HG02571 (cell line): ENCODE data around the gene SPSB4.

Experiments
- ATAC-seq: cut with Tn5 transposase; IDR thresholded peaks from one replicate; pipeline ENCODE4 v1.9.1; 2021; ENCODE audit warnings: mild to moderate bottlenecking, moderate library complexity; ENCODE audit not compliant: unreplicated experiment

SPSB4 gene

DNA sequence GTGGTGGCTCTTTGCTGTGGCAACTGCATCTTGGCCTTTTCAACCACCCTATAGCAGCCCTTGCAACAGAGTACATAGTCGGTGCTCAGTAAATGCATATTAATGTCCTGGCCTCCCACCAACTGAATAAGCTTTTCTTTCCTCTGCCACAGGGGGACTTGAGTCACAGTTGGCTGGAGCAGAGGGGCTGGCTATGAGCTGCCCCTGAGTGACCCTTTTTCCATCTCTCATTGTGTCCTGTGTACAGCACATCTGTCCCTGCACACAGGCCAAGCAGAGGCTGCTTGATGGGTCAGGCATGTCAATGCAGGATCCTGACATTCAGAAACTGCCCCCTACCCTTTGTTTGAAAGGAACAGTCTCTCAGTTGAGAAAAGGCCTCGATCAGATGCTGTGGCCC is 22.4 kb downstream of the SPSB4 start:
- ATAC-seq = no peak

DNA sequence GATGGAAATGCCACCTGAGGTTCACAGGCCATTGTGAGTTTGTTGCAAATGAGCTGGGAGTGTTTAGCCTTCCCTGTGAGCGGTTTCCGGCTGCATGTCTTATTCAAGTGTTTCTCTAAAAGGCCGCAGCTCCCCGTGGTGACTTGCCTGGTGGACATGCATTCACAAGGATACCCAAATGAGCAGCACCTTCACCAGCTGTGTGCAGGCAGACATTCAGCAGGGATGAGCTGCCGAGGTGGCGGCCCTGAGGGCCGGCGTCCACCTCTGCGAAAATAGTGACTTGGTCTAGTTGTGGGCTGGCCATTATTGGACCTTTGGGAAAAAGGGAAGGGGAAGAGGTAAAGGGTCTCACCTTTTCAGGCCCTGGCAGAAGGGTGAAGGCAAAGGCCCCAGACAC is 23.4 kb downstream of the SPSB4 start:
- no peak for ATAC-seq

DNA sequence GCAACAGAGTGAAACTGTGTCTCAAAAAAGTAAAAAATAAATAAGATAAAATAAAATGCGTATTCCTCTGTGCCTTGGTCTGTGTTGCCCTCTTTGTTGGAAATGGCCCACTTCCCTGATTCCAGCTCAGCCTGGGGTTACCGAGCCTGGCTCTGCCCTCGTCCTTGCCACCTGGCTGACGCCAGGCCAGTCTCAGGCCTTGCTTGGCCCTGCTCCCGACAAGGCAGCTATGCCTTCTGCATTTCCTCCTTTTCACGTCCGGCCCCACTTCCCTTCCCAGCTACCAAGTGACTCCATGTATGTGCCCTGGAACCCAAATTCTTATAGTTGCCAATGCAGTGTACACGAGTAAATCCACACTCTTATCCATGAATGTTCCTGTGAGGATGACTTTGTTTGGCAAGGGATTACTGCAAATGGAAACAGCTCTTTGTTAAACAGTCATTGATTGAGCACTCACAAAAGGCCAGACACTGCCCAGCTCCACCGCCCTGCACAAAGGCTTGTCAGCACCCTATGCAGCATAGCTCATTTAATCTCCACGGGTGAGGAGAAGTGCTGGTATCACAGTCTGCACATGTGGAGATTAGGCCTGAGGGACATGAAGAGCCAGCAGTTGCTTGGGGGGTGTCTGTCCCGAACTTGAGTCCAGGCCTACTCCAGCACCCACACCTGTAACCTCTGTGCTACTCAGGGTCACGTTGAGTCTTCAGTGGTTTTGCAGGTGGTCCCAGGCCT is 25.1 kb downstream of the SPSB4 start:
- ATAC-seq = no peak

DNA sequence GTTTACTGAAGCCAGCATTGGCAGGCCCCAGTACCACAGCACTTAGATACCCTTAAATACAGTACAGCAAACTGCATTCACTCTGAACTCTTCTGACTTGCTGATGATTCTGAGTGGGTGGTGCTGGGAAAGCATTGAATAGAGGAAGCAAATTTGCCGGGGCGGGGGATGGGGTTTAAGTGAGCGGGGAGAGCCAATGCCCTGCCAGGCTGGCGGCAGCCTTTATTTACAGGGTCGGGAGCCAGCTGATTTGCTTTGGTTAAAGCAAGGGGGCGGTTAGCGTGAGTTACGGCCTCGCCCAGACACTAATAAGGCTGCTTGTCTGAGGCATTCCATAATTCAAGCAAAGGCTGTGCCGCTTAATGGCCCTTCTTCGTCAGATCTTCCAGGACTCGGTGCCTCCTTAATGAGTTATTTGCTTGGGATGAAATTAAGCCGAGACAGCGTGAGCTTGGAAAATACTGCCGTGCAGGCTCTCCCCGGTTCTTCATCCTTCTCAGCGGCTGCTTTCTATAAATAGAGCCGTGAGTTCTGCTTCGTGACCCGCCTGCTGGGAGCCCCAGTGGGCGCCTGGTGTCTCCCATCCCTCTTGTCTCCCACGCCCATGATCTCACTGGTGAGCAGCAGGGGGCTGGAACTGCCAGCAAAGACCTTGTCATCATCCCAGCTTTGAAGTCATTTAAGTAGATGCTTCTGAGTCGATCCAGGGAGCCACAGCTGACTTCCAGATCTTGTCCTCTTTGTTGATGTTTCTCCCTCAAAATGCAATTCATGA is 25.8 kb downstream of the SPSB4 start:
- ATAC-seq = no peak

DNA sequence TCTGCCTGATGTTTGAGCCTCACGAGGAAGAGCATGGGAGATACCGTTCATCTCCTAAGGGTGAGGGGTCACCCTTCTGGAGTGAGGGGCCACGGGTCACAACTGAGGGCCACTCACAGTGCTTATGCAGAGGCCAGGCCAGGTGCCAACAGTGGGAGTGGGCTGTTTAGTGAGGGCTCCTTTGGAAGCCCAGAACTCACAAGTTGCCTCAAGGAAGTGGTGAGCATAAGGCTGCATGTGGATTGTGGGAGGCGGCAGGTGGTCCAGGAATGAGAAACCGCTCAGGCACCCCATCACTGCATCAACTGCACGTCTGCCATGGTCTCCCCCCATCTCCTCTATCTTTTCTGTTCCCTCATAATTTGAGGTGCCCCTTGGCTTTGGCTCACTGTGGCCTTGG is 26.5 kb downstream of the SPSB4 start:
- no peak for ATAC-seq

DNA sequence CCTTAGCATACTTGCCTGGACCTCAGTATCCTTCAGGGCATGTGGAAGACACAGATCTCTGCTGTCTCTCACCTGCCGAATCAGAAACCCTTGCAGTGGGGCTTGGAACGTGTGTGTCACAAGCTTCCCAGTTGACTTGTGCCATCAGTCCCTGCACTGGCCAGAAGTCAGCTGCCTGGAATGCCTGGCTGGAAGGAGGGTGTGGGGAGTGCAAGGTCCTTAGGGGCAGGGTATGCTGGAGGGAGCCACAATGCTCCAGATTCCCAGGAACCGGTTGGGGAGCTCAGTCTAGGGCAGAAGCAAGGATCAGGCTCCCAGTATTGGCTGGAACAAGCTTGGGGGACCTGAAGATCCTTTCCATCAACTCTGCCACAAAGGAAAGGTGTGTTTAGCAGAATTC is 27.1 kb downstream of the SPSB4 start:
- ATAC-seq = no peak

DNA sequence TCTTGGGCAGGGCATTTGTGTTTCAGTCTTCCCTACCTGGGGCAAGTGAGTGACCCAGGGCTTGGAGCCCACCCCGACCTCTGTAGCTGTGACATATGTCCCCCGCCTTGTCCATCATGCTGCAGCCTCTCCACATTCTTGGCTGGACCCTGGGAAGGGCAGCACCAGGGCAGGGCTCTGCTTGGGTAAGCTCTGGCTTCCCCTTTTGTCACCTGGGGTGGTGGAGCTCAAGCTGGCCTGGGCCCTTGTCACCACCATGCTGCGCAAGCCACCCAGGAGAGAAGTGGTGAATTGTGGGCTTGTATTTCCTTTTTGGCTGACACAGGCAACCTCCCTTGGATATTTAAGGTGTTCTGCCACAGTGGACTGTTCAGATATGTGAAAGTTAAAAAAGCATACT is 29.3 kb downstream of the SPSB4 start:
- ATAC-seq = no peak

DNA sequence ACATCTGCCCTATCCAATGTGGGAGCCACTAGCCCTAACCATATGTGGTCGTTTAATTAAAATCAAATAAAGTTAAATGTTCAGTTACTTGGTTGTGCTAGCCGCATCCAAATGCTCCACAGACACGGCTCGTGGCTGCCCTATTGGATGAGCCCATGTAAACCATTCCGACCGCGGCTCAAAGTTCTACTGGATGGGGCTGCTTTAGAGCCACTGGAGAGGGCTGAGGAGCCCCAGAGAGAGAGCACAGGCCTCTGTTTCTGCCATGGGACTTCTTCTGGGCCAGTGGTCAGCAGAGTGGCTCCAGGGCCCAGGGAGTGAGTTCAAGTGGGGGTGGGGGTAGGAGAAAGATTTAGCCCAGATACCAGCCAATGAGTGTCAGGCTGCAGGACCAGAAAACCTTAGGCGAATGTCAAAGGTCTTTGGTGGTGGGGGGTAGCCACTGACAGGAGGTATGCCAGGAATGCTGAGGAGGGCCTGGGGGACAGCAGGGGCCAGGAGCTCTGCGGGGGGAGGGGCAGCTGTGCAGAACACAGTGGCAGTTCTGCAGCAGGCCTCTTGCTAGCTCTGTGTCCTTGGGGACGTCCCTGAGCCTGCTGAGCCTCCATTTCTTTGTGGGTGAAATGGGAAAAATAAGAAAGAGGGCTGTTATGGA is 30.1 kb downstream of the SPSB4 start:
- ATAC-seq = no peak

DNA sequence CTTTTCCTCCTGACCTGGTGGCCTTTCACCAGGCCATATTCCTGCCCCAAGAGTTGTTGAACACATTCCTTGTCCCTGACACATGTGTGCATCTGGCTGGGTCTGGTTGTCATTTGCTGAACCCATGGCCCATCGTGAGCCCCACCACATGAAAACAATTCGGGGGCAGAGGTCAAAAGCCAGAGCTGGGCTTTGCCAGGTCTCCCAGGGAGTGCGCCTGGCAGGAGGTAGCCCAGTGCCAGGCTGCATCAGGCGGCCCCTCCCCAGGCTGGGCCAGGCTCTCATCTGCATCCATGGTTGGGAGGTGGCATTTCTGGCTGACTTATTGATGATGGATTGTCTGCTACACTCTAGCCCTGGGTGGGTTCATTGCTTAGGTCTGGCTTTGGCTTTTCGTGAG is 30.9 kb downstream of the SPSB4 start:
- no peak for ATAC-seq

DNA sequence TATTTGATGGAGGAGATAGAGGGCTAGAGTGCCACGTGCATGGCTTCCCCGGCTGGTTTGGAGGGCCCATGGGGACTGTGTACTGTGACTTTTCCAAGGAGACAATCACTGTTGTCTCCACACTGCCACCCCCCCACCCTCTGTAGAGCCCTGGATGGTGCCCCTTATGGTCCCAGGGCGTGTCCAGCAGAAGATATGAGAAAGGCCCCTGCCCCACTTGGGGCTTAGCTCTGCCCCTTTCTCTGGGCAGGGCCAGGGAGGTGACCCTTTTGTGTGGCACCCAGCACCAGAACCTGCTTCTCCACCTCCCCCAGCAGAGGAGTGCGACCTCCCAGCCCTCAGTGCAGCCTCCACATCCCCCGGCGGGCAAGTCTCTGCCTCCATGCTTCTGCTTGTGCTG is 32.1 kb downstream of the SPSB4 start:
- ATAC-seq = no peak

DNA sequence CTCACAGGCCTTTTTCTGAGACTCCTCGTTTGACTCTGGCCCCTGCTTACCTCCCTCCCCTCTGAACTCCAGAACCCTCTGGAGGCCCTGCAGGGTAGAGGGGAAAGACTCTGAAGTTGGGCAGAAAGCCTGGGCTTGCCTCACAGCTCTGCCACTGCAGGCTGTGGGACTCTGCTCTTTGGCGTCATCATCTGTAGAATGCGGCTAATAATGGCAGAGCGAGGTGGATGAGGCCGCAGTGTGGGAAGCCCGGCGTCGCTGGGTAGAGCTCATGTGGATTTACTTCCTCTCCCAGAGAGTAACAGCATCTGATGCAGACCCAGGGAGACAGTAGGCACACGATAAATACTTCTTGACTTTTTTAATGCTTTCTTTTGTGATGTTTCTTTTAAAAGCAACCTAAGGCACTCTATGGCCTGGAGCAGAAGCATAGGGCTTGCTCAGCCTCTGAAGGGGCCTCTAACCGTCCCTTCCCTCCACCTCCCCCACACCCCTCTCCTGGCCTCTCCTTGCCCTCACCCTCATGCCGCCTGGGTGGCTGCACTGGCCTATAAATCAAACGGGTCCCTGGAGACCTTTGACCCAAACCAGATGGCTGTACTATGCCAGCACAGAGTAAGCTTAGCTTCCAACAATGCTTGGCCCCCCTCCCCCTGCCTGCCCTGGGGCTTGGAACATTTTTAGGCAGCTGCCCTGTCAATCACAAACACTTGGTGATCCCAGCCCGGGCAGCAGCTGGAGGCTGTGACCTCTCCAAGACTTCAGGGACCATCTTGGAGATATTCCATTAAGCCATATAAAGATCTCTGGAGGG is 32.9 kb downstream of the SPSB4 start:
- ATAC-seq = no peak

DNA sequence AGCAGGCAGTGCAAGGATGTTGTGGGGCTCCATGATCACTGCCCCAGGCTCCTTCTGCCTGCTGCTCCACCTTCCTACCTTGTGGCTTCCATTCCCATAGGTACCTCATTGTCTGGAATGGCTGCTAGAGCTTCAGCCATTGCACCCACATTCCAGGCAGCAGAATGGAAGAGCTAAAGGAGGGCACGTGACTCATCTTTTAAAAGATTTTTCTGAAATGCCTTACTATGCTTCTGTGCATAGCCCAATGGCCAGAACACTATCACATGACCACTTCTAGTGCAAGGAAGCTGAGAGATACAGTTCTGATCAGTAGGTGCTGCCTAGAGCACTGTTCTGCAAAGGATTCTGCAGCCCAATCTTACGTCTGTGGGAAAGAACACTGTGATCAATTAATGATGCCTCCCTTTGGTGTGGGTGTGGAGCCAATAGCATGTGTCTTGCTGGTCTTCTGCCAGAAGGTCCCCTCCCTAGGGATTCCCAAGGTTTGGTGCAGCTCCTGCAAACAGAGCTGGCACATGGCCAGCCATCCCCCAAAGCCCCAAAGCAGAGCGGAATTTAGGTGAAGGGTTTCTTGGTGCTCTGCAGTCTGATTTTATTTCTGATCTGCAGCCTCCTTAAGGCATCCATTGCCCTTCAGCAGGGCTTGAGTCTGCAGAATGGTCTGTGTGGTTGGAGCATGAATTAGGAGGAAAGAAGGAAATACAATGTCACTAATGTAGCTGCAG is 34.4 kb downstream of the SPSB4 start:
- no peak for ATAC-seq

DNA sequence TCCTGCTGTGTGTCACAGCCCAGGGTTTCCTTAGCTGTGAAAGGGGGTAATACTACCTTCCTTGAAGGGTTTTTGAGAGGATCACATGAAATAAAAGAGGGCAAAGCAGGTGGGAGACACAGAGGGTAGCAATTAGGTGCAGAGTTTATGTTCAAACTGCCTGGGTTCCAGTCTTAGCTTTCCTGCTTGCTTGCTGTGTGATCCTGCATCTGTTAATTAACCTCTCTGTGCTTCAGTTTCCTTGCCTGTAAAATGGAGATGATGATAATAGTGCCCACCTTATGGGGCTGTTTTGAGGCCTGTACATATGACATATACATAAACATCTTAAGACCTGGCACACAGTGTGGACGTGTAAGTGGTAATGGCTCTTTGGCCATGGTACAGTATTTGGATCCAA is 35.0 kb downstream of the SPSB4 start:
- ATAC-seq = no peak

DNA sequence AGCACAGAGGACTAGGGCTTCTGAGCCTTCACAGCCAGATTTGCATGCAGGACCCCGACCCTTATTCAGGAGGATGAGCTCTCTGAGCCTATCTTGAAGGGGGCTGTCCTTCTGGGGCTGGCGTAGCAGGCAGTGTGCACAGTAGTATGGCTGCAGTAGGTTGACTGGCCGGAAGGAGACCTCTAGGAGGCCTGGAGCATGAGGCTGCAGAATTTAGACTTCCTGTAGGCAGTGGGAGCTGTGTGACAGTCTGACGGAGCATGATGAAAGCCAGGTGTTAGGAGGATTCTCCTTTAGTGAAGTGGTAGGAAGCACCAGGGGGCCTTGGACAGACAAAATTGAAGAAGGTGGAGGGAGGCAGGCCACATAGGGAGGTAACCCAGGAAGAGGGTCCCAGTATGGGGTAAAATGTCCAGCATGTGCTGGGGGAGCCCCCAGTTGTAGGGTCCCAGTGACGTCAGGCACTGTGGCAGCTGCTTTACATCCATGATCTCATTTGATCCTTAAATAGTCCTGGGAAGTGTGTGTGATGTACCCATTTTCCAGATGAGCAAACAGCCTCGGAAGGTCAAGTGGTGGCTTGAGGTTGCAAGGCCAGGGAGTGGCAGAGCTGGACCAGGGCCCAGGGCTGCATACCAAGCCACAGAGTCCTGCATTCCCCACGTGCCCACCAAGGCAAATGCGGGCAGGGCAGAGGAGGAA is 36.1 kb downstream of the SPSB4 start:
- no peak for ATAC-seq

DNA sequence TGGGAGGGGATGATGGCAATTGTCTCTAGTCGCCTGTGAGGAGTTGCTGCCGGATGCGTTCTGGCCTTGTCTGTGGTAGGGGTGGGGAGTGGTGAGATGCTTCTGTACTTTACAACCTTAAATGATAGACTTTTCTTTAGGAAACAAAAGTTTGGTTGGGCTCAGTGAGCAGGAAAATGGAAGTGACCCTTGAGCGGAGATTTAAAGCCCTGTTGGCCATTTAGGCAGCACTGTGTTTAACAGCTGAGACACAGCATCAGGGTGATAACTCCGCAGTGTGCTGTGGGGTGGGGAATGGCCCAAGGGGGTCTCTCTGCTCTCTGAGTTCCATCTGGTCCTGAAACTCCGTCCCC is 36.6 kb downstream of the SPSB4 start:
- no peak for ATAC-seq

DNA sequence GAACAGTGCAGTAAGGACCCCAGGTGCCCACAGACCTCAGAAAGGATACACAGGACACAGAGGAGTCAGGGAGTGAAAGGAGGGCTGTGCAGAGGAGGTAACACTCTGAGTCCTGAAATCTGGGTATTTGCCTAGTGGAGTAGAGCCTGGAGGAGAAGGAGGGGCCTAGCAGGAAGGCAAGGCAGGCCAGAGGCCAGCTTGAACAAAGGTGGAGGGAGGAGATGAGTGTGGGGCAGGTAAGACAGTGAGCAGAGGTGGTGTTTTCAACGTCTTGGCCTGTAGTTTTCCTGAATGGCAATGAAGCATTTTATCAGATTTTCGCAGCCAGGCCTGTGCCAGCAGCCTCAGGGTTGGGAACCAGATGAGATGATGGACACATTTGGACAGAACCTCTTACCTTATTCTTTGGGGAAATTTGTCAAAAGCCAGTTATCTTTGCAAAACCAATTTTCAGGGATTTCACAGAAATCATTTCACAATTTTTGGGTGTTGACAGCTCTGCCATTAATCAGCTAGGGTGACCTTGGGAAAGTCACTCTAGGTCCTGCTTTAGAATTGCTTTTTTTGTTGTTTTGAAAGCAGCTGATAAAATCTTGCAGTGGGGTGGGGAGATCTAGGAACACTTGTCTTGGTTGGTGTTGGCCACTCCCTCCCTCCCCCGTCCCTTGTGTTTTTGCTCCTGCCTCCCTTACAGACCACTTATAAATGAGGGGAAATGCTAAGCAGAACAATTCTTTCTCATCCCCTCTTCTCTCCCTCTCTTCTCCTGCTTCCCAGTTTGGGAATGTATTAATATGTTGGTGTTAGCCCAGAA is 38.4 kb downstream of the SPSB4 start:
- ATAC-seq = no peak

DNA sequence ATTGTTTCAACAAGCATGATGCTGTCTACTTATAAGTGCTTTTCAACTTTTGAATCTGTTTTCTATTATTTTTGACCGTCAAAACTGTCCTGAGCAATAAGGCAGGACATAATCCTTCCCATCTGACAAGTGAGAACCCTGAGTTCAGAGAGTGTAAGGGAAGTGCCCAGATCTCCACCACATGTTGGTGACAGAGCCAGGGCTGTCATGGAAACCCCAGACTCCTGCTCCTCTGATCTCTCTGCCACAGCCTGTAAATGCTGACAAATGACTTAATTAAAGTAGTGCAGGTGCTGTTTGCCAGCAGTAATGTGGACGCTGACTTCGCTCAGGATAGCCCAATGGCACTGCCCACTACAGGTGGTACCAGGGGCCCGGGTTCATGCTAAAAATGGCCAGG is 40.3 kb downstream of the SPSB4 start:
- ATAC-seq = no peak

DNA sequence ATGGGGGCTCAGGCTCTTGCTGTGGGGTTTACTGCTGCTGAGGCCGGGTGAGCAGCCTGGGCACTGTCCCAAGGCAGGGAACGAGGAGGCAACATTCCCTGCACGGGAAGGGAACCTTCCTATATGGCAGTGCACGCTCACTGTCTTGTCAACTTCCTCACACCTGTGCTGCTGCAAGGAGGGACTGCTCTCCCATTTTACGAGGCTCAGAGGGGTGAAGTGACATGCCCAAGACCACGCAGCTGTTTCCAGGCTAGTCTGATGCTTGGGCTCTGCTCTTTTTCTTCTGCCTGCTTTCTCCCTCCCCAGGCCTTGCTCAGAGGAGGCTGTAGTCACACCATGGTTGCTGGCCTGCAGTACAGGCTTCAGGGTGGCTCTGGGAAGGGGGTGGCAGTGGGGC is 41.5 kb downstream of the SPSB4 start:
- ATAC-seq = no peak

DNA sequence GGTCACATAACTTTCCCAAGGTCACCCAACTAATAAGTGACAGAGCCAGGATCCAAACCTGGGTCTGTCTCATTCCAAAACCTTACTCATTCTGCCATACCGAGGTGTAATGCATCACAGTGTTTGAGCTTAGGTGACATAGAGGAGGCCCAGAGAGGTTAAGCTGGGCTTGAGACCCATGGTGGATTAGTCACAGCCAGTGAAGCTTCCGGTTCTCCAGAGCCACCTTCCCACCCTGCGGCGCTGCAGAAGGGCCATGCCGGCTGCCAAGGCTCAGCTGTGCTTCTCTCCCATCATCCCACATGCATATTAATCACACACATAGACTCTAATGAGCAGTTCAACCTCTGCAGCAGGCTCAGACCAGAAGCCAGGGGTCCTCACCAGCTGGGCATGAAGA is 42.2 kb downstream of the SPSB4 start:
- no peak for ATAC-seq
